ENCODE results near the gene ELK1. TPM values are rescaled to one million over a fixed set of nuclear protein-coding genes. Genes with fewer than 3 reads are reported as not detected.

ELK1 gene
- total RNA-seq, 1 donor from 2014 or later = 40.9 TPM

GRCh38 chrX:47586043-47586787 lies 64.1 kb downstream of the ELK1 start:
- DNase-seq (ENCODE audit: extremely low spot score, unreplicated experiment) = peak; percentile 69
- H3K4me1 Mint-ChIP-seq (ENCODE audit: unreplicated experiment) = peaks cover 16% of the 10 kb centered on the region
- no peaks in the 10 kb centered on the region for H3K9me3 Mint-ChIP-seq (ENCODE audit: unreplicated experiment)
- no peak for TF ChIP-seq CTCF (IDR thresholded peaks at IDR 0.05)
- H3K27ac Mint-ChIP-seq (ENCODE audit: unreplicated experiment) = no peak overlapping the region
- H3K36me3 Mint-ChIP-seq (ENCODE audit: unreplicated experiment) = peaks cover 4% of the 10 kb centered on the region
- H3K4me3 Mint-ChIP-seq (ENCODE audit: unreplicated experiment) = no peak overlapping the region
- no peaks in the 10 kb centered on the region for H3K27me3 Mint-ChIP-seq (ENCODE audit: unreplicated experiment)

Small RNAs within 50 kb of the gene (microRNA-seq; reads per million reads assigned to microRNA genes)
- gene MIR4769 (ENCODE audit: unreplicated experiment) = not detected

Other genes with a start within 250 kb of the ELK1 start
- gene ZNF41, start 167.3 kb downstream of the ELK1 start, total RNA-seq = 6.3 and 8.8 TPM in 2 replicates
- gene ARAF, start 89.4 kb downstream of the ELK1 start, total RNA-seq = 66.8 and 73.9 TPM in 2 replicates
- 403 and 405 TPM in 2 replicates for gene TIMP1, start 68.1 kb downstream of the ELK1 start, total RNA-seq
- 0.71 and 1.9 TPM in 2 replicates for gene SYN1, start 30.7 kb downstream of the ELK1 start, total RNA-seq
- gene CFP, start 20.6 kb downstream of the ELK1 start, total RNA-seq = 0.57 and 0.97 TPM in 2 replicates
- 69.6 and 77.7 TPM in 2 replicates for gene UXT, start 8.6 kb upstream of the ELK1 start, total RNA-seq
- gene ZNF81, start 186.3 kb upstream of the ELK1 start, total RNA-seq = 8.7 and 9.6 TPM in 2 replicates